Measurements from ENCODE around the gene CNTLN. TPM values are rescaled to one million over a fixed set of nuclear protein-coding genes. Genes with fewer than 3 reads are reported as not detected.

CNTLN gene
- total and polyA plus RNA-seq, 2 experiments from 2014 or later: 17.7 to 21.8 TPM

- no peak overlapping the region for H3K4me2 ChIP-seq
- Mint-ChIP-seq H3K4me3 (no peak overlapping the region), H3K4me1 (peaks cover 11% of the 10 kb centered on the region), H3K27me3 (ENCODE audit: insufficient read depth, low read depth, poor library complexity) (no peaks in the 10 kb centered on the region), H3K27ac (peak overlapping the region; percentile 4; the same call in 1 of the 2 replicates), H3K9me3 (no peaks in the 10 kb centered on the region), H3K36me3 (ENCODE audit: low read depth) (no peaks in the 10 kb centered on the region)
- no peaks in the 10 kb centered on the region for H3K36me3 ChIP-seq (ENCODE audit: insufficient read depth)
- TF ChIP-seq NANOG (IDR thresholded peaks at IDR 0.05; ENCODE audit: borderline replicate concordance) (peak; percentile 46; the same call in 1 of the 2 replicates), ZNF462 (CRISPR knock-in tag; IDR thresholded peaks at IDR 0.05) (no peak)
- peaks cover 4% of the 10 kb centered on the region; the same call in 1 of the 2 replicates for H3K4me1 ChIP-seq (ENCODE audit: insufficient read depth)
- DNase-seq (ENCODE audit: low spot score) (peak; percentile 64), ATAC-seq (peak; percentile 82)
- H3K9me2 ChIP-seq (ENCODE audit: insufficient read depth): no peaks in the 10 kb centered on the region
- H3K27me3 ChIP-seq (ENCODE audit: insufficient read depth): no peaks in the 10 kb centered on the region
- no peaks in the 10 kb centered on the region for H4K20me1 ChIP-seq (replicated peaks; ENCODE audit: insufficient read depth)
- H3K4me3 ChIP-seq: no peak overlapping the region
- no peaks in the 10 kb centered on the region for H3F3A ChIP-seq (replicated peaks; ENCODE audit: low read depth)
- no peaks in the 10 kb centered on the region for H3K79me2 ChIP-seq (replicated peaks; ENCODE audit: insufficient read depth)
- no peak overlapping the region for H3K27ac ChIP-seq (ENCODE audit: low read depth)
- H2AFZ ChIP-seq: no peak overlapping the region
These were observed 13.6 kb upstream of the CNTLN start for GRCh38 chr9:17121264-17121663.

GRCh38 chr9:17130291-17130690 is 4.5 kb upstream of the CNTLN start:
- H3K4me1 Mint-ChIP-seq: peaks cover 12% of the 10 kb centered on the region
- ATAC-seq (no peak), DNase-seq (ENCODE audit: low spot score) (no peak)
- Histone ChIP-seq H3K9me2 (ENCODE audit: insufficient read depth) (0 out of 2 replicates have a peak, but pooled peaks cover 2% of the 10 kb centered on the region), H3K4me1 (ENCODE audit: insufficient read depth) (0 out of 2 replicates have a peak, but pooled peaks cover 6% of the 10 kb centered on the region), H4K20me1 (replicated peaks; ENCODE audit: insufficient read depth) (no peaks in the 10 kb centered on the region), H3K79me2 (replicated peaks; ENCODE audit: insufficient read depth) (no peaks in the 10 kb centered on the region), H3F3A (replicated peaks; ENCODE audit: low read depth) (no peaks in the 10 kb centered on the region), H2AFZ (peak overlapping the region; percentile 43; the same call in 1 of the 2 replicates), H3K4me2 (no peak overlapping the region), H3K36me3 (ENCODE audit: insufficient read depth) (no peaks in the 10 kb centered on the region), H3K27ac (ENCODE audit: low read depth) (no peak overlapping the region), H3K27me3 (ENCODE audit: insufficient read depth) (peaks cover 12% of the 10 kb centered on the region), H3K4me3 (no peak overlapping the region)
- peaks cover 17% of the 10 kb centered on the region for H3K27me3 Mint-ChIP-seq (ENCODE audit: insufficient read depth, low read depth, poor library complexity)
- no peak overlapping the region for H3K27ac Mint-ChIP-seq
- TF ChIP-seq ZNF331 (CRISPR knock-in tag; IDR thresholded peaks at IDR 0.05; ENCODE audit: low read depth): no peak
- TF ChIP-seq STAT1 (IDR thresholded peaks at IDR 0.05; ENCODE audit: unreplicated experiment): no peak
- no peak for TF ChIP-seq CREB1 (CRISPR knock-in tag; IDR thresholded peaks at IDR 0.05; ENCODE audit: low read depth)
- no peak for TF ChIP-seq ETS1 (IDR thresholded peaks at IDR 0.05)
- TF ChIP-seq JUNB (IDR thresholded peaks at IDR 0.05; ENCODE audit: unreplicated experiment): no peak
- no peak for TF ChIP-seq ZNF114 (CRISPR knock-in tag; IDR thresholded peaks at IDR 0.05)
- no peak for TF ChIP-seq POLR2AphosphoS5 (IDR thresholded peaks at IDR 0.05; ENCODE audit: low read depth)
- no peak for TF ChIP-seq EZH2phosphoT487 (IDR thresholded peaks at IDR 0.05; ENCODE audit: unreplicated experiment)
- no peak for TF ChIP-seq NANOG (IDR thresholded peaks at IDR 0.05; ENCODE audit: borderline replicate concordance)
- no peak for TF ChIP-seq REST (IDR thresholded peaks at IDR 0.05; ENCODE audit: unreplicated experiment)
- H3K9me3 Mint-ChIP-seq: no peaks in the 10 kb centered on the region
- H3K36me3 Mint-ChIP-seq (ENCODE audit: low read depth): no peaks in the 10 kb centered on the region; the same call in 2 of the 3 replicates
- H3K4me3 Mint-ChIP-seq: no peak overlapping the region
